Measurements from ENCODE around the gene SPIRE2.

SPIRE2 gene

DNA sequence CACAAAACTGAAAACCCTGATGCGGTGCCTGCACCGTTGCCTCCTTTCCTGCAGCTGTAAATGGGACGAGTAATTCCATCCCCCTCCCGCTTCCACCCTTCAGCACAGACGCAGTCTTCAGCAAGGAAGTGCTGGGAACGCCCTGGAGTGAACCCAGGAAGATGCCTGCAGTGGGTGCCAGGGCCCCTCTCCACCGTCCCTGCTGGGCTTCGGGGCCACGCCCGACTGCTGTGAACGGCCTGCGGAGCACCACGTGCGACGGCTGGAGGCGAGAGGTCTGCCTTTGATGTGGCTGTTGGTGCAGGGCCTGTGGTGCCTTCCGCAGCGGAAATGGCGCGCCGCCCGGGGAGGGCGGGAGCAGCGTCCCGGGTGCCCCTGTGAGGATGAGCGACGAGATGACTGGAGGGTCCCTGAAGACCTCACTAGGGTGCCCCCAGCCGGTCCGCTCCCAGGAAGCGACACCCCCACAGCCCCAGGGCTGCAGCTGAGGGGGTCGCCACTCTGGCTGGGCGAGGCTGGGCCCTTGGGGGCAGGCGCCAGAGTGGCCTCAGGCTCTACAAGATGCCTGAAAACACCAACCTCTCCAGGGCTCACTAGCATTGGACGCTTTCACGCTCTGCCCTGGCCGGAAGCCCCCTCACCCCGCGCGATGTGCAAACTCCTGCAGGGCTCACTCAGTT lies 89.6 kb downstream of the SPIRE2 start:
- DNase-seq, result peak; percentile 81

DNA sequence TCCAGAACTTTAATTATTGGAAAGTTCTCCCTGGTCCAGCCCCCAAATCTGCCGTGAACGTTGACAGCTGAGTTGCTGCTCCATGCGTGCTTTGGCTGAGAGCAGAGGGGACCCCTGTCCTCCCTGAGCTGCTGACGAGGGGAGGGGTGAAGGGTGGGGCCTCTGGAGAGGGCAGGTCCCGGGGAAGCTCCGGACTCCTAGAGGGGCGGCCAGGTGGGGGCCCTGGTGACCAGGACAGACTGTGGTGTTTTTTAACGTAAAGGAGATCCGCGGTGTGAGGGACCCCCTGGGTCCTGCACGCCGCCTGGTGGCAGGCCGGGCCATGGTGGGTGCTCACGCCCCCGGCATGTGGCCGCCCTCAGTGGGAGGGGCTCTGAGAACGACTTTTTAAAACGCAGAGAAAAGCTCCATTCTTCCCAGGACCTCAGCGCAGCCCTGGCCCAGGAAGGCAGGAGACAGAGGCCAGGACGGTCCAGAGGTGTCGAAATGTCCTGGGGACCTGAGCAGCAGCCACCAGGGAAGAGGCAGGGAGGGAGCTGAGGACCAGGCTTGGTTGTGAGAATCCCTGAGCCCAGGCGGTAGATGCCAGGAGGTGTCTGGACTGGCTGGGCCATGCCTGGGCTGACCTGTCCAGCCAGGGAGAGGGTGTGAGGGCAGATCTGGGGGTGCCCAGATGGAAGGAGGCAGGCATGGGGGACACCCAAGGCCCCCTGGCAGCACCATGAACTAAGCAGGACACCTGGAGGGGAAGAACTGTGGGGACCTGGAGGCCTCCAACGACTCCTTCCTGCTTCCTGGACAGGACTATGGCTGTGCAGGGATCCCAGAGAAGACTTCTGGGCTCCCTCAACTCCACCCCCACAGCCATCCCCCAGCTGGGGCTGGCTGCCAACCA lies 90.4 kb downstream of the SPIRE2 start, which contains the start of gene MC1R:
TSS of gene MC1R (plus strand) at position 410 of the 895 bp plus-strand sequence. CDS start at position 807, 397 bp downstream.
- no peak for DNase-seq

DNA sequence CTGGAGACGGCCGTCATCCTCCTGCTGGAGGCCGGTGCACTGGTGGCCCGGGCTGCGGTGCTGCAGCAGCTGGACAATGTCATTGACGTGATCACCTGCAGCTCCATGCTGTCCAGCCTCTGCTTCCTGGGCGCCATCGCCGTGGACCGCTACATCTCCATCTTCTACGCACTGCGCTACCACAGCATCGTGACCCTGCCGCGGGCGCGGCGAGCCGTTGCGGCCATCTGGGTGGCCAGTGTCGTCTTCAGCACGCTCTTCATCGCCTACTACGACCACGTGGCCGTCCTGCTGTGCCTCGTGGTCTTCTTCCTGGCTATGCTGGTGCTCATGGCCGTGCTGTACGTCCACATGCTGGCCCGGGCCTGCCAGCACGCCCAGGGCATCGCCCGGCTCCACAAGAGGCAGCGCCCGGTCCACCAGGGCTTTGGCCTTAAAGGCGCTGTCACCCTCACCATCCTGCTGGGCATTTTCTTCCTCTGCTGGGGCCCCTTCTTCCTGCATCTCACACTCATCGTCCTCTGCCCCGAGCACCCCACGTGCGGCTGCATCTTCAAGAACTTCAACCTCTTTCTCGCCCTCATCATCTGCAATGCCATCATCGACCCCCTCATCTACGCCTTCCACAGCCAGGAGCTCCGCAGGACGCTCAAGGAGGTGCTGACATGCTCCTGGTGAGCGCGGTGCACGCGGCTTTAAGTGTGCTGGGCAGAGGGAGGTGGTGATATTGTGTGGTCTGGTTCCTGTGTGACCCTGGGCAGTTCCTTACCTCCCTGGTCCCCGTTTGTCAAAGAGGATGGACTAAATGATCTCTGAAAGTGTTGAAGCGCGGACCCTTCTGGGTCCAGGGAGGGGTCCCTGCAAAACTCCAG lies 91.5 kb downstream of the SPIRE2 start:
- no peak for DNase-seq

DNA sequence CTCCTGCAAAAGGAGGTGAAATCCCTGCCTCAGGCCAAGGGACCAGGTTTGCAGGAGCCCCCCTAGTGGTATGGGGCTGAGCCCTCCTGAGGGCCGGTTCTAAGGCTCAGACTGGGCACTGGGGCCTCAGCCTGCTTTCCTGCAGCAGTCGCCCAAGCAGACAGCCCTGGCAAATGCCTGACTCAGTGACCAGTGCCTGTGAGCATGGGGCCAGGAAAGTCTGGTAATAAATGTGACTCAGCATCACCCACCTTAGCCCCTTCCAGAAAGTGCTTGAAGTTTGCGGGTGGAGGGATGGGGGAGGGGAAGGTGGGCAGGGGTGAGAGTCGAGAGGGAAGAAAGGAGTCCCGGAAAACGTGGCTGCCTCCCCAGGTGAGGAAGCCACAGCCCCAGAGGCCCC lies 92.4 kb downstream of the SPIRE2 start:
- no peak for DNase-seq
